Colon (tissue), 2 donors: ENCODE data around the gene RBBP7.
A peak's percentile ranks its signal among the peaks of the same experiment; 100 is the strongest.

Experiments used
- FAIRE-seq: peaks from 2 replicates; lab custom pipeline; 2012; peaks lifted over from hg19 to GRCh38; lab: Jason Lieb, UNC
- donor health status: control.
- donor health status: control.

Gene RBBP7

GRCh38 chrX:16870095-16870861 lies at the start of gene RBBP7:
Gene RBBP7 (minus strand): TSS chrX:16870362. CDS start chrX:16870053, 309 bp downstream.
- no peak for FAIRE-seq

GRCh38 chrX:16918979-16919378 lies 48.8 kb upstream of the RBBP7 start:
- FAIRE-seq, result no peak

GRCh38 chrX:16917120-16917519 lies 47.0 kb upstream of the RBBP7 start:
- FAIRE-seq, result no peak

GRCh38 chrX:16916561-16916960 lies 46.4 kb upstream of the RBBP7 start:
- no peak for FAIRE-seq

GRCh38 chrX:16914058-16914457 lies 43.9 kb upstream of the RBBP7 start:
- no peak for FAIRE-seq

- FAIRE-seq, result no peak
Measured at GRCh38 chrX:16910376-16910775, 40.2 kb upstream of the RBBP7 start.

- FAIRE-seq, result peak; percentile 66
Measured at GRCh38 chrX:16903274-16904022, 33.3 kb upstream of the RBBP7 start.

GRCh38 chrX:16897445-16897844 lies 27.3 kb upstream of the RBBP7 start:
- no peak for FAIRE-seq

GRCh38 chrX:16892504-16893362 lies 22.6 kb upstream of the RBBP7 start:
- peak; percentile 84 for FAIRE-seq

- FAIRE-seq, result no peak
Measured at GRCh38 chrX:16885628-16886027, 15.5 kb upstream of the RBBP7 start.

- no peak for FAIRE-seq
Measured at GRCh38 chrX:16883487-16883804, 13.3 kb upstream of the RBBP7 start.

GRCh38 chrX:16882702-16883486 lies 12.7 kb upstream of the RBBP7 start:
- peak; percentile 75 for FAIRE-seq

- FAIRE-seq, result no peak
Measured at GRCh38 chrX:16882169-16882568, 12.0 kb upstream of the RBBP7 start.

GRCh38 chrX:16876696-16877095 lies 6.5 kb upstream of the RBBP7 start:
- no peak for FAIRE-seq

GRCh38 chrX:16874458-16875095 lies 4.4 kb upstream of the RBBP7 start:
- no peak for FAIRE-seq

- no peak for FAIRE-seq
Measured at GRCh38 chrX:16873106-16873505, 2.9 kb upstream of the RBBP7 start.

- no peak for FAIRE-seq
Measured at GRCh38 chrX:16870862-16871815, 977 bp upstream of the RBBP7 start.

GRCh38 chrX:16869393-16870094 lies 618 bp downstream of the RBBP7 start:
- no peak for FAIRE-seq

GRCh38 chrX:16868920-16869319 lies 1.2 kb downstream of the RBBP7 start:
- FAIRE-seq, result no peak

GRCh38 chrX:16867947-16868346 lies 2.2 kb downstream of the RBBP7 start:
- FAIRE-seq, result no peak
